Measurements from ENCODE around the gene SYT10.

GRCh38 chr12:33429468-33429867 is 10.2 kb downstream of the SYT10 start:
- no peak for TF ChIP-seq CTCF (IDR thresholded peaks at IDR 0.05)
- TF ChIP-seq EZH2 (IDR thresholded peaks at IDR 0.05): no peak
- TF ChIP-seq EZH2phosphoT487 (IDR thresholded peaks at IDR 0.05): no peak
